Lung (tissue), 12 donors: Measurements from ENCODE around the gene PODXL2. TPM values are rescaled to one million over a fixed set of nuclear protein-coding genes. Genes with fewer than 3 reads are reported as not detected.

ENCODE experiments used
- ATAC-seq: fragments of 200-7000 bp; cut with Tn5 transposase; one replicate; pipeline ENCODE4 v1.9.1; 2020; ENCODE audit warnings: moderate number of reproducible peaks; ENCODE audit not compliant: insufficient read depth, low FRiP score
- DNase-seq, 3 donors: peaks; one replicate each; pipeline ENCODE4 v3.0.0-alpha.2; 2013 to 2017
- H3K27ac ChIP-seq, 2 donors: one replicate each; pipeline ENCODE4 v1.5.1; 2013; ENCODE audit warnings: mild to moderate bottlenecking in 2 of 2, moderate library complexity in 2 of 2, control low read depth in 1 of 2, inconsistent platforms in 1 of 2, low read depth in 1 of 2, low read length in 1 of 2
- H3K27me3 ChIP-seq, 3 donors: one replicate each; pipeline ENCODE4 v1.5.1; 2013; ENCODE audit warnings: low read length in 2 of 3; ENCODE audit not compliant: control insufficient read depth in 3 of 3, insufficient read depth in 3 of 3
- H3K36me3 ChIP-seq, 4 donors: one replicate each; pipeline ENCODE4 v1.5.1; 2013; ENCODE audit warnings: low read length in 4 of 4, mild to moderate bottlenecking in 1 of 4, moderate library complexity in 1 of 4; ENCODE audit not compliant: control insufficient read depth in 4 of 4, insufficient read depth in 4 of 4
- H3K4me1 ChIP-seq, 5 donors: one replicate each; pipeline ENCODE4 v1.5.1; 2013; ENCODE audit warnings: low read length in 5 of 5, mild to moderate bottlenecking in 2 of 5, moderate library complexity in 1 of 5; ENCODE audit not compliant: control insufficient read depth in 5 of 5, insufficient read depth in 5 of 5
- H3K4me3 ChIP-seq: one replicate; pipeline ENCODE4 v1.5.1; 2013; ENCODE audit warnings: mild to moderate bottlenecking, control low read depth, moderate library complexity
- H3K9ac ChIP-seq, 2 donors: one replicate each; pipeline ENCODE4 v1.5.1; 2013; ENCODE audit warnings: low read length in 2 of 2, control low read depth in 1 of 2; ENCODE audit not compliant: insufficient read depth in 1 of 2
- H3K9me3 ChIP-seq, 4 donors: one replicate each; pipeline ENCODE4 v1.5.1; 2013; ENCODE audit warnings: low read length in 3 of 4, mild to moderate bottlenecking in 1 of 4, moderate library complexity in 1 of 4; ENCODE audit not compliant: control insufficient read depth in 4 of 4, insufficient read depth in 3 of 4
- WGBS, 2 donors: extraction: QIAGEN DNeasy Blood & Tissue Kit; methylation state at CpG; one replicate each; pipeline ENCODE4 v1.1.7; 2013; 5-methylcytosine and 5-hydroxymethylcytosine counted together
- polyA plus RNA-seq, 2 donors: library from polyadenylated mRNA; stranded (reverse); fragments of 200-250 nt; gene quantifications; one replicate each; pipeline ENCODE4 v1.2.1, GENCODE V29; 2013
- total RNA-seq, 2 donors: library from RNA; depleted of rRNA in 1 of 2; stranded (reverse); fragments of >200 nt in 1 of 2; gene quantifications; one replicate each; pipeline ENCODE4 v1.2.1, GENCODE V29; 2014 to 2021
- TF ChIP-seq, protein P1 (sequence below): IDR thresholded peaks from 2 replicates; pipeline ENCODE4 v1.5.1; 2012; ENCODE audit warnings: mild to moderate bottlenecking; ENCODE audit errors: control extremely low read depth, extremely low read depth
- donor health status: control.
- donor health status: control.
- donor health status: Bipolar disorder and iron deficiency.
- donor health status: healthy.
- donor health status: DM: yes; HTN: yes; CAD: no.

Gene PODXL2
- total and polyA plus RNA-seq, 4 donors, result 3.1 to 7.3 (median 4.6) TPM

DNA sequence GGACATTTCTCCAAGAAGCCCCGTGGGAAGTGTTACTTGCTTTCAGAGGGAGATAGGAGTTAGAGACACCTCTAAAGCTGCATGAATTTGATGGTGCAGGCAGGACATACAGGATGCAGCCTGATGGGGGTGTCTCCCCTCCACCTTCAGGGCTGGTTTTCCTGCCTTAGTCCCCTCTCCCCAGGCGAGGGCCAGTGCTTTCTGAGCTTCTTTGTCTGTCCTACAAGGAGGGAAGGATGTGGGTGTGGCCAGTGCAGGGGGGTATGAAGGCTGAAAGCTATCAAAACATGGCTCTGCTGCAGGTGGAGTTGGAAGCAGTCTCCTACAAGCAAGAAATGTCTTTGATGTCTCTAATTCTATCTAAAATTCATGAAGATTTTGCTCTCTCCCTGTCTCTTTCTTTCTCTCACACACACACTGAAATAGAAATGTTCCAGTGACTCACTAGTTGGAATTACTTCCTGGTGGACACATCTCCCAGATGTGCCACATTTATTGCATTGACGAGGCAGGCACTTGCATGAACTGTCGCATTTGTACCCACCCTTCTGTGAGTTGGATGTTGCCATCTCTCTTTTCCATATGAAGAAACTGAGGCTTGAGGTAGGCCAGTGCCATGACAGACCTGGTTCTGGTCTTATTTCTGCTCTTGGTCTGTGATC lies 13.9 kb upstream of the PODXL2 start:
- no peak for ATAC-seq
- TF ChIP-seq, protein P1, sequence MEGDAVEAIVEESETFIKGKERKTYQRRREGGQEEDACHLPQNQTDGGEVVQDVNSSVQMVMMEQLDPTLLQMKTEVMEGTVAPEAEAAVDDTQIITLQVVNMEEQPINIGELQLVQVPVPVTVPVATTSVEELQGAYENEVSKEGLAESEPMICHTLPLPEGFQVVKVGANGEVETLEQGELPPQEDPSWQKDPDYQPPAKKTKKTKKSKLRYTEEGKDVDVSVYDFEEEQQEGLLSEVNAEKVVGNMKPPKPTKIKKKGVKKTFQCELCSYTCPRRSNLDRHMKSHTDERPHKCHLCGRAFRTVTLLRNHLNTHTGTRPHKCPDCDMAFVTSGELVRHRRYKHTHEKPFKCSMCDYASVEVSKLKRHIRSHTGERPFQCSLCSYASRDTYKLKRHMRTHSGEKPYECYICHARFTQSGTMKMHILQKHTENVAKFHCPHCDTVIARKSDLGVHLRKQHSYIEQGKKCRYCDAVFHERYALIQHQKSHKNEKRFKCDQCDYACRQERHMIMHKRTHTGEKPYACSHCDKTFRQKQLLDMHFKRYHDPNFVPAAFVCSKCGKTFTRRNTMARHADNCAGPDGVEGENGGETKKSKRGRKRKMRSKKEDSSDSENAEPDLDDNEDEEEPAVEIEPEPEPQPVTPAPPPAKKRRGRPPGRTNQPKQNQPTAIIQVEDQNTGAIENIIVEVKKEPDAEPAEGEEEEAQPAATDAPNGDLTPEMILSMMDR, result no peak
- DNase-seq, result no peak
- H3K4me3 ChIP-seq, result no peak overlapping the region
- H3K36me3 ChIP-seq, result peaks cover 0 to 45% (median 27%) of the 10 kb centered on the region in 4 donors
- H3K9ac ChIP-seq, result no peak overlapping the region
- no peaks in the 10 kb centered on the region for H3K27me3 ChIP-seq
- no peaks in the 10 kb centered on the region for H3K9me3 ChIP-seq
- H3K27ac ChIP-seq, result no peak overlapping the region
- H3K4me1 ChIP-seq, result no peaks in the 10 kb centered on the region
- WGBS, 2 donors, result 83 to 86% methylated on average over 4 of the region's 4 CpGs

GRCh38 chr3:127615631-127616305 lies 13.2 kb upstream of the PODXL2 start:
- H3K36me3 ChIP-seq, result peaks cover 0 to 46% (median 27%) of the 10 kb centered on the region in 4 donors
- 87 to 94% methylated on average over 6 of the region's 6 CpGs for WGBS, 2 donors
- no peak overlapping the region for H3K27ac ChIP-seq
- no peaks in the 10 kb centered on the region for H3K4me1 ChIP-seq
- no peaks in the 10 kb centered on the region for H3K27me3 ChIP-seq
- ATAC-seq (no peak), DNase-seq (no peak)
- H3K9ac ChIP-seq, result no peak overlapping the region
- no peaks in the 10 kb centered on the region for H3K9me3 ChIP-seq
- H3K4me3 ChIP-seq, result no peak overlapping the region
- TF ChIP-seq, protein P1, result no peak

GRCh38 chr3:127616836-127617605 lies 12.0 kb upstream of the PODXL2 start:
- H3K4me1 ChIP-seq, result no peaks in the 10 kb centered on the region
- no peak for DNase-seq

More at GRCh38 chr3:127616836-127617605, 12.0 kb upstream of the PODXL2 start:
- no peak overlapping the region for H3K27ac ChIP-seq
- H3K9me3 ChIP-seq, result no peaks in the 10 kb centered on the region
- peaks cover 0 to 44% (median 29%) of the 10 kb centered on the region in 4 donors for H3K36me3 ChIP-seq
- 95% methylated on average over 26 of the region's 26 CpGs for WGBS, 2 donors
- no peak overlapping the region for H3K9ac ChIP-seq
- TF ChIP-seq, protein P1, result no peak
- no peak overlapping the region for H3K4me3 ChIP-seq
- no peak for ATAC-seq
- no peaks in the 10 kb centered on the region for H3K27me3 ChIP-seq
